Ovary (tissue), 3 donors: ENCODE measurements around the gene ZBED4.

ENCODE experiments used
- EP300 ChIP-seq: sonication (generic); formaldehyde crosslinking; IDR thresholded peaks from one replicate; pipeline ENCODE4 v1.6.1; 2017; ENCODE audit warnings: antibody characterized with exemption
- TF ChIP-seq, protein P1 (sequence below), 3 donors: fragments of 450-650 bp in 2 of 3; fragments of 200-600 bp in 1 of 3; IDR thresholded peaks; one replicate each; pipeline versions ENCODE4 v1.5.1 to v1.8.0; 2016 to 2022; ENCODE audit warnings: antibody characterized with exemption in 3 of 3, mild to moderate bottlenecking in 1 of 3
- donor health status: DM: no; HTN: no; CAD: no.

DNA sequence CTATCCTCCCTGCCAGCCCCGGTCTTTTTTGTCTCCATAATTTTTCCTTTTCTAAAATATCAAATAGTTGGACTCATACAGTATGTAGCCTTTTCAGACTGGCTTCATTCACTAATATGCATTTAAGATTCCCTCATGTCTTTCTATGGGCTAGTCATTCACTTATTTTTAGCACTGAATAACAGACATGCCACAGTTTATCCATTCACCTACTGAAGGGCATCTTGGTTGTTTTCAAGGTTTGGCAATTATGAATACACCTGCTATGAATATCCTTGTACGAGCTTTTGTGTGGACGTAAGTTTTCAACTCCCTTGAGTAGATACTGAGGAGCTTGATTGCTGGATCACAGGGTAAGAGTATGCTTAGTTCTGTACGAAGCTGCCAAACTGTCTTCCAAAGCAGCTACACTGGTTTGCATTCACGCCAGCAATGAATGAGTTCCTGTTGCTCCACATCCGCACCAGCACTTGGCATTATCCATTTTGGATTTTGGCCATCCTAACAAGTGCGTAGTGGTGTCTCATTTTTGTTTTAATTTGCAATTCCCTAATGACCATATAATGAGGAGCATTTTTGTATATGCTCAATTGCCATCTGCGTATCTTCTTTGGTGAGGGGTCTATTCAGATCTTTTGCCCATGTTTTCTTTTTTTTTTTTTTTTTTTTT, 43.5 kb downstream of the ZBED4 start:
- TF ChIP-seq EP300, result no peak
- TF ChIP-seq, protein P1, sequence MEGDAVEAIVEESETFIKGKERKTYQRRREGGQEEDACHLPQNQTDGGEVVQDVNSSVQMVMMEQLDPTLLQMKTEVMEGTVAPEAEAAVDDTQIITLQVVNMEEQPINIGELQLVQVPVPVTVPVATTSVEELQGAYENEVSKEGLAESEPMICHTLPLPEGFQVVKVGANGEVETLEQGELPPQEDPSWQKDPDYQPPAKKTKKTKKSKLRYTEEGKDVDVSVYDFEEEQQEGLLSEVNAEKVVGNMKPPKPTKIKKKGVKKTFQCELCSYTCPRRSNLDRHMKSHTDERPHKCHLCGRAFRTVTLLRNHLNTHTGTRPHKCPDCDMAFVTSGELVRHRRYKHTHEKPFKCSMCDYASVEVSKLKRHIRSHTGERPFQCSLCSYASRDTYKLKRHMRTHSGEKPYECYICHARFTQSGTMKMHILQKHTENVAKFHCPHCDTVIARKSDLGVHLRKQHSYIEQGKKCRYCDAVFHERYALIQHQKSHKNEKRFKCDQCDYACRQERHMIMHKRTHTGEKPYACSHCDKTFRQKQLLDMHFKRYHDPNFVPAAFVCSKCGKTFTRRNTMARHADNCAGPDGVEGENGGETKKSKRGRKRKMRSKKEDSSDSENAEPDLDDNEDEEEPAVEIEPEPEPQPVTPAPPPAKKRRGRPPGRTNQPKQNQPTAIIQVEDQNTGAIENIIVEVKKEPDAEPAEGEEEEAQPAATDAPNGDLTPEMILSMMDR (IDR thresholded peaks at IDR 0.05), result no peak
